BJ (cell line): ENCODE measurements around the gene CHD8. TPM values are rescaled to one million over a fixed set of nuclear protein-coding genes. Genes with fewer than 3 reads are reported as not detected.

Experiments
- CTCF ChIA-PET: fragments of 350-600 bp; formaldehyde crosslinking; extraction: SDS; loops from one replicate; lab custom pipeline; 2021; ENCODE audit warnings: antibody characterized with exemption, inconsistent platforms; lab: Yijun Ruan, JAX
- POLR2A ChIA-PET: fragments of 300-600 bp; sonication (Branson Sonifier 250); formaldehyde crosslinking; extraction: SDS; loops from one replicate; lab custom pipeline; 2021; ENCODE audit warnings: antibody characterized with exemption; lab: Charles Lee
- DNase-seq: peaks from one replicate; pipeline ENCODE4 v3.0.0-alpha.2; 2011; ENCODE audit warnings: low read depth
- H3K27me3 ChIP-seq: 2 replicates; pipeline ENCODE4 v1.6.0; 2011; ENCODE audit warnings: low read length; ENCODE audit not compliant: control insufficient read depth, insufficient read depth
- H3K36me3 ChIP-seq: 2 replicates; pipeline ENCODE4 v1.5.1; 2011; ENCODE audit warnings: low read length; ENCODE audit not compliant: control insufficient read depth, insufficient read depth
- H3K4me3 ChIP-seq: 2 replicates; pipeline ENCODE4 v1.5.1; 2011; ENCODE audit warnings: low read depth, mild to moderate bottlenecking, control low read depth, low read length
- polyA plus RNA-seq: library from polyadenylated mRNA; depleted of rRNA; stranded (reverse); fragments of >200 nt; gene quantifications from 2 replicates; pipeline ENCODE4 v1.2.3, GENCODE V29; 2011
- TF ChIP-seq, protein P1 (sequence below): IDR thresholded peaks from 2 replicates; pipeline ENCODE4 v1.5.1; 2011; ENCODE audit warnings: low read depth, mild to moderate bottlenecking, control low read depth, inconsistent platforms, low read length, moderate library complexity; ENCODE audit not compliant: insufficient read depth

The CHD8 gene
- polyA plus RNA-seq, 1 experiment = 25.4 TPM

DNA sequence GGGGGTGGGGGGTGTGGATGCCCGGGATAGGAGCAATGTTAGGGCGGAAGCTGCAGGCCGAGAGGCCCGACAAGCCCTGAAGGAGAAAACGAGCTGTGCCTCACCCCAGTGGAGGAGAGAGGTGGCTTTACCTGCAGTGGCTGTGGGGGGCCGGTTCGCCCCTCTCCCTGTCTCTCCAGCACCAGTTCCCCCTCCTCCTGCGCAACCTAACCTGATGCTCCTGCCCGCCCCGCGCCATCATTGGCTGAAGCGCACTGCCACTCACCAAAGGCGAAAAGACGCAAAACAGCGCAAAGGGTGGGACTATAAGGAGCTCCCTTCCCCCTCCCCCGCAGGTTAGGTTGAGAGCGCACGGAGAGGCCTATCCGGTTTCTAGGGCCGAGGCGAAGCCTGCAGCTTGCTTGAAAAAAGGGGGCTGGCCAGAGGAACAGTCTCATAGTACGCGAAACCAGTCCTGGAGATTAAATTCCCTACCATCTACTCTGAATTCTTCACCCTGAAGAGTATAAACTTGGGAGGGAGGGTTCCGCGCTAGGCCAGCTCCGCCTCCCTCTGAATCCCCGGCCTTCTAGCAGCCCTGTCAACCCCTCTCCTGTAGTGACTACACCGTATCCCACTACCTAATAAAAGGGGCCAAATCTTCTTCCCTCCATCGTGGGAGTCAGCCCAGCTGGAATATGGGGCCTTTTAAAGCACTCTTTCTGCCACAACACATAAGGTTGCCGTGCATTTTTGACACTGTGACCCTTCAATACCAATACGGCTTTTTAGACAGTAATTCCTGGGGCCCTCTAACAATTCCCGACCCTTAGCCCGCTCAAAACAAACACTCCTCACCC, 18.6 kb downstream of the CHD8 start:
- TF ChIP-seq, protein P1, sequence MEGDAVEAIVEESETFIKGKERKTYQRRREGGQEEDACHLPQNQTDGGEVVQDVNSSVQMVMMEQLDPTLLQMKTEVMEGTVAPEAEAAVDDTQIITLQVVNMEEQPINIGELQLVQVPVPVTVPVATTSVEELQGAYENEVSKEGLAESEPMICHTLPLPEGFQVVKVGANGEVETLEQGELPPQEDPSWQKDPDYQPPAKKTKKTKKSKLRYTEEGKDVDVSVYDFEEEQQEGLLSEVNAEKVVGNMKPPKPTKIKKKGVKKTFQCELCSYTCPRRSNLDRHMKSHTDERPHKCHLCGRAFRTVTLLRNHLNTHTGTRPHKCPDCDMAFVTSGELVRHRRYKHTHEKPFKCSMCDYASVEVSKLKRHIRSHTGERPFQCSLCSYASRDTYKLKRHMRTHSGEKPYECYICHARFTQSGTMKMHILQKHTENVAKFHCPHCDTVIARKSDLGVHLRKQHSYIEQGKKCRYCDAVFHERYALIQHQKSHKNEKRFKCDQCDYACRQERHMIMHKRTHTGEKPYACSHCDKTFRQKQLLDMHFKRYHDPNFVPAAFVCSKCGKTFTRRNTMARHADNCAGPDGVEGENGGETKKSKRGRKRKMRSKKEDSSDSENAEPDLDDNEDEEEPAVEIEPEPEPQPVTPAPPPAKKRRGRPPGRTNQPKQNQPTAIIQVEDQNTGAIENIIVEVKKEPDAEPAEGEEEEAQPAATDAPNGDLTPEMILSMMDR = no peak
- peak; percentile 83 for DNase-seq
- ChIA-PET CTCF (interaction anchor here (0.7 to 1.5 kb wide), 9 partner anchors 12 to 97 kb away, joined by 3 to 6 read pairs (median 3); partner anchors contain the start of gene CHD8), POLR2A (interaction anchor here (0.6 to 1.0 kb wide), 3 partner anchors 13 to 30 kb away, joined by 3 to 5 read pairs (median 4); partner anchors contain the start of gene CHD8)
- no peaks in the 10 kb centered on the region for H3K27me3 ChIP-seq
- H3K4me3 ChIP-seq = peak overlapping the region; percentile 93
- H3K36me3 ChIP-seq = no peaks in the 10 kb centered on the region

DNA sequence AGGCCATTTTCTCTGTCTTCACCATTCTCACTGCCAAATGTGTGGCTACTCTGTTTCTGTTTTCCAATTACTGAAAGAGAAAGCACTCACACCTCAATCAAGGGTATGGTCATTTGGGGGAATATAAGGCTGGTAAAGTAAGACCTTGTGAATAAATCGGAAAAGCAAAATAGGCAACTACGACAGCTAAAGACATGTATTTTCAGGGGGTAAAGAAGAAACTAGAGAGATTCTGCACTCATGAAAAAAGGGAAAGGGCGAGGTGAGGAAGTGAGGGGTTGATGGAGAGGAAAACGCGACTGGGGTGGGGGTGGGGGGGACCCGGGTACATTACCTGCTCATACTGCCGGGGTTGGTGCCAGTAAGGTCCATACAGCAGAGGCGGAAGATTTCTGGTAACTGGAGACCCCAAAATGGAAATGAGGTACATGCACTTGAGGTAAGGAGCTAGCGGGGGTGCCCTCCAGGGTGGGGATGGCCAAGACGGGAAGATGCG, 19.3 kb downstream of the CHD8 start:
- no peak for DNase-seq
- Histone ChIP-seq H3K27me3 (no peaks in the 10 kb centered on the region), H3K4me3 (peak overlapping the region; percentile 93), H3K36me3 (no peaks in the 10 kb centered on the region)
- POLR2A ChIA-PET = interaction anchor here (0.6 kb wide), 2 partner anchors 12 to 30 kb away, joined by 3 to 4 read pairs; no protein-coding TSS in a partner anchor
- TF ChIP-seq, protein P1 = no peak
- CTCF ChIA-PET = interaction anchor here (0.7 to 1.5 kb wide), 8 partner anchors 12 to 97 kb away, joined by 3 to 6 read pairs (median 4); partner anchors contain the start of gene CHD8

DNA sequence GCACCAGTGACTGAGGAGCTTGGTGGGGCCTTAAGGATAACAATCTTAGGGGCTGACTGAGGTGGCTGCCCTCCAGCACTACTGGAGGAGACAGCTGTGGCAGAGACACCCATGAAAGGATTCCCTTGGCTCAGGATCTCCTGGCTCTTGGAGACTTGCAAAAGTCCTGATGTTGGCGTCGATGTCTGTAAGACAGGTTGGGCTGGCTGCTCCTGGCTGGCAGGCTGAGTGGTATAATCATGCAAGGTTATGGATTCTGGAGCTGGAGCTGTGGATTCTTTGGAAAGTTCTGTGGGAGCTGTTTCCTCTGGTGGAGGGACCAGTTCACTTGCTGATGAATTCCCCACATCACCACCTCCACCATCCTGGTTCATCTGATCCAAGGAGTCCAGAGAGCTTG, 24.8 kb downstream of the CHD8 start:
- CTCF ChIA-PET = interaction anchor here (1.4 kb wide), 1 partner anchor 25 kb away, joined by 6 read pairs; the partner anchor contains the start of gene CHD8
- no peak for DNase-seq
- POLR2A ChIA-PET = no interaction called here
- TF ChIP-seq, protein P1 = no peak
- Histone ChIP-seq H3K4me3 (no peak overlapping the region), H3K36me3 (peaks cover 25% of the 10 kb centered on the region), H3K27me3 (no peaks in the 10 kb centered on the region)

DNA sequence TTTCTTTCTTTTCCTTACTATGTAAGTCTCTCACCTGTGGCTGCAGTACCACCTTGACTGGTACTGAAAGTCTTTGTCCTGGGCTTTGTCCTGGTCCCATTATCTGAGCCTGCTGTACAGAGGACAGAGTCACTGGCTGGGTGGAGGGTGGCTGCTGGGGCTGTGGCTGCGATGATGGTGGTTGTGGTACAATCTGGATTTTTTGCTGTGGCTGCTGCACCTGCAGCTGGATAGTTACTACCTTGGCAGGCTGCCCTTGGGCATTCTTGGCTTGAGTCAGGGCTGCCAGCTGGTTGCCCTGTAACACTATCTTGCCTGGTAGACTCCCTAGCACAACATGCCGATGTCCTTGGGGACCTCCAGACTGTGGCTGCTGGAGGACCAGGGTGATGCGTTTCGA, 27.0 kb downstream of the CHD8 start:
- Histone ChIP-seq H3K36me3 (peaks cover 33% of the 10 kb centered on the region), H3K27me3 (no peaks in the 10 kb centered on the region), H3K4me3 (no peak overlapping the region)
- TF ChIP-seq, protein P1 = no peak
- POLR2A ChIA-PET = no interaction called here
- CTCF ChIA-PET = no interaction called here
- no peak for DNase-seq

DNA sequence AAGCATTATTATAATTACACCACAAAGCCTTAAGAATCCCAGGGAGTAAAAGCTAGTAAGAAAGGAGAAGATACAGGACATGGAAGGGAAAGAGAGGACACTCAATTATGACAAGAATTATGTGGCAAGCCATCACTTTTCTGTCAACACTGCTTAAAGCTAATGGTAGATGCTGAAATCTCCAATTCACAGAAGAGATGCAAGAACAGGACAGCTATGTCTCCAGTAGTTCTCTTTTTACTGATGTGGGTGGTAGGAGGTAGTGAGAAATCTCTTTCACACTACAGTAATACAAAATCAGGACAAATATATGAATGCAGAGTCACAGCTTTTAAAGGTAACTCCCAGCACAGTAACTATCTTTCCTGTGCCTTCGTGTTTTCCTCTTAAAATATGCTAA, 29.2 kb downstream of the CHD8 start:
- Histone ChIP-seq H3K27me3 (no peaks in the 10 kb centered on the region), H3K4me3 (no peak overlapping the region), H3K36me3 (peaks cover 47% of the 10 kb centered on the region)
- CTCF ChIA-PET = interaction anchor here (0.6 to 1.2 kb wide), 2 partner anchors 33 to 36 kb away, joined by 3 to 4 read pairs; no protein-coding TSS in a partner anchor
- no peak for DNase-seq
- POLR2A ChIA-PET = no interaction called here
- TF ChIP-seq, protein P1 = no peak
